Loucy (cell line): Measurements from ENCODE around the gene SNX5.
A peak's percentile ranks its signal among the peaks of the same experiment; 100 is the strongest.

Experiments
- H2AFZ ChIP-seq: fragments of 200-600 bp; sonication (generic); 2 replicates; pipeline ENCODE4 v1.6.0; 2016; ENCODE audit warnings: antibody characterized with exemption, mild to moderate bottlenecking, low read length, moderate library complexity
- H3F3A ChIP-seq: fragments of 200-600 bp; 2 replicates; pipeline ENCODE4 v1.6.0; 2016; ENCODE audit warnings: antibody characterized with exemption, low read depth, mild to moderate bottlenecking
- H3K27me3 ChIP-seq: fragments of 200-600 bp; sonication (generic); 2 replicates; pipeline ENCODE4 v1.6.1; 2014; ENCODE audit warnings: low read length, mild to moderate bottlenecking; ENCODE audit not compliant: insufficient read depth, poor library complexity, severe bottlenecking
- H3K36me3 ChIP-seq: fragments of 200-600 bp; sonication (generic); 2 replicates; pipeline ENCODE4 v1.6.1; 2016; ENCODE audit warnings: low read length; ENCODE audit not compliant: insufficient read depth
- H3K4me1 ChIP-seq: fragments of 200-600 bp; sonication (generic); 2 replicates; pipeline ENCODE4 v1.5.1; 2014; ENCODE audit warnings: low read length, mild to moderate bottlenecking; ENCODE audit not compliant: insufficient read depth, poor library complexity, severe bottlenecking
- H3K4me2 ChIP-seq: fragments of 200-600 bp; sonication (generic); 2 replicates; pipeline ENCODE4 v1.6.0; 2014; ENCODE audit warnings: antibody characterized with exemption, low read length, low read depth, mild to moderate bottlenecking; ENCODE audit not compliant: poor library complexity, severe bottlenecking
- H3K4me3 ChIP-seq: fragments of 200-600 bp; sonication (generic); 2 replicates; pipeline ENCODE4 v1.5.1; 2014; ENCODE audit warnings: low read length, mild to moderate bottlenecking, mixed read lengths; ENCODE audit not compliant: poor library complexity, severe bottlenecking
- H3K79me2 ChIP-seq: fragments of 200-600 bp; sonication (generic); 2 replicates; pipeline ENCODE4 v1.6.1; 2014; ENCODE audit warnings: low read length; ENCODE audit not compliant: insufficient read depth
- H3K9ac ChIP-seq: fragments of 200-600 bp; sonication (generic); 2 replicates; pipeline ENCODE4 v1.6.0; 2014; ENCODE audit warnings: mild to moderate bottlenecking, low read depth, low read length, moderate library complexity; ENCODE audit not compliant: poor library complexity, severe bottlenecking
- H3K9me2 ChIP-seq: fragments of 200-600 bp; sonication (generic); replicated peaks from 2 replicates; pipeline ENCODE4 v1.6.1; 2016; ENCODE audit warnings: low read depth, low read length, mixed read lengths
- H3K9me3 ChIP-seq: fragments of 200-600 bp; sonication (generic); 2 replicates; pipeline ENCODE4 v1.6.1; 2014; ENCODE audit warnings: mild to moderate bottlenecking, antibody characterized with exemption, low read length, low read depth; ENCODE audit not compliant: insufficient read depth
- H4K20me1 ChIP-seq: fragments of 200-600 bp; sonication (generic); 2 replicates; pipeline ENCODE4 v1.6.0; 2014; ENCODE audit warnings: antibody characterized with exemption, low read length, mild to moderate bottlenecking; ENCODE audit not compliant: insufficient read depth, poor library complexity, severe bottlenecking
- EZH2phosphoT487 ChIP-seq: fragments of 200-600 bp; IDR thresholded peaks from 2 replicates; pipeline ENCODE4 v1.6.1; 2018; ENCODE audit warnings: antibody characterized with exemption, mild to moderate bottlenecking, moderate library complexity, borderline replicate concordance
- TF ChIP-seq, protein P1 (sequence below): fragments of 200-600 bp; sonication (generic); conservative IDR thresholded peaks from 2 replicates; pipeline ENCODE4 v1.5.1; 2014; ENCODE audit warnings: mild to moderate bottlenecking, antibody characterized with exemption, low read length

The SNX5 gene

DNA sequence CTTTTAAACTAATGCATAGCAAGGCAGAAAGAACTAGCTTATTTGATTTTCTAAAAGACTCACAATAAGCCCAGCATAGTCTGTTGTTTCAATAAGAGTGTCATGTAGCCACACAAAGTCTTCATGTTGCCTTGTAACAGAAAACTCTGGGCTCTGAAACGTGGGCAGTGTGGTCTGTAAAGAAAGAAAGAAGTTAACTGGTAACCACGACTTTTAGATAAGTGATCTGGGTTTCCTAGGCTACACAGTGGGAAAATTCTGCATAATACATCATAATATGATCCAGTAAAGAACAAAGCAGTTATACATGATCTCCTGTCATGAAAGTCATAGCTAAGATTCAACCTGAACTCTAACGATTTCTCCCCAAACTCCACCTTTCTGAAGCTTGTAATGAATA is 13.3 kb downstream of the SNX5 start:
- H3K4me2 ChIP-seq = peak overlapping the region; percentile 57
- peaks cover 89% of the 10 kb centered on the region for H4K20me1 ChIP-seq
- peaks cover 97% of the 10 kb centered on the region for H3K79me2 ChIP-seq
- peak overlapping the region; percentile 42 for H3K9ac ChIP-seq
- H3F3A ChIP-seq = peaks cover 6% of the 10 kb centered on the region
- H3K4me3 ChIP-seq = peak overlapping the region; percentile 44
- no peaks in the 10 kb centered on the region for H3K9me2 ChIP-seq
- no peaks in the 10 kb centered on the region for H3K9me3 ChIP-seq
- H2AFZ ChIP-seq = no peak overlapping the region
- peaks cover 50% of the 10 kb centered on the region for H3K4me1 ChIP-seq
- peaks cover 66% of the 10 kb centered on the region for H3K36me3 ChIP-seq
- TF ChIP-seq, protein P1, sequence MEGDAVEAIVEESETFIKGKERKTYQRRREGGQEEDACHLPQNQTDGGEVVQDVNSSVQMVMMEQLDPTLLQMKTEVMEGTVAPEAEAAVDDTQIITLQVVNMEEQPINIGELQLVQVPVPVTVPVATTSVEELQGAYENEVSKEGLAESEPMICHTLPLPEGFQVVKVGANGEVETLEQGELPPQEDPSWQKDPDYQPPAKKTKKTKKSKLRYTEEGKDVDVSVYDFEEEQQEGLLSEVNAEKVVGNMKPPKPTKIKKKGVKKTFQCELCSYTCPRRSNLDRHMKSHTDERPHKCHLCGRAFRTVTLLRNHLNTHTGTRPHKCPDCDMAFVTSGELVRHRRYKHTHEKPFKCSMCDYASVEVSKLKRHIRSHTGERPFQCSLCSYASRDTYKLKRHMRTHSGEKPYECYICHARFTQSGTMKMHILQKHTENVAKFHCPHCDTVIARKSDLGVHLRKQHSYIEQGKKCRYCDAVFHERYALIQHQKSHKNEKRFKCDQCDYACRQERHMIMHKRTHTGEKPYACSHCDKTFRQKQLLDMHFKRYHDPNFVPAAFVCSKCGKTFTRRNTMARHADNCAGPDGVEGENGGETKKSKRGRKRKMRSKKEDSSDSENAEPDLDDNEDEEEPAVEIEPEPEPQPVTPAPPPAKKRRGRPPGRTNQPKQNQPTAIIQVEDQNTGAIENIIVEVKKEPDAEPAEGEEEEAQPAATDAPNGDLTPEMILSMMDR = no peak
- no peak for TF ChIP-seq EZH2phosphoT487
- H3K27me3 ChIP-seq = no peaks in the 10 kb centered on the region

DNA sequence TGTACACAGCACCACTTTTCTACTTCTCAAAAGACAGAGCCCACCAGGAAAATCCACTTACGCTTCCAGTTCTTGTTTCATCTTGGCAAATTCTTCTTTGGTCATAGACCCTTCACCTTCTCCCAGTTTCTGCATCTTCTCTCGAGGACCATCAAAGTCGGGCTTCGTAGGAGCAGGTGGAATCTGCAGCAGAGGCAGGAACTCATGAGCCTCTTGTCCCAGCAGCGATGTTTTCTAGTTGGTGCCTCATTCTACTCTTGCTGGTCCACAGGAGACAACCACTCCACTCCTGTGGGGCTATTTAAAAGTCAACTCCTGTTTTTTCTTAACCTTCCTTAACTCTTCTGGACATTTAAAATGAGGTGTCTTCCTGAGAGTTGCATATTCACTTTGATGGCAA is 14.7 kb downstream of the SNX5 start:
- Histone ChIP-seq H3K79me2 (peaks cover 96% of the 10 kb centered on the region), H2AFZ (no peak overlapping the region), H3K9me2 (no peaks in the 10 kb centered on the region), H3K27me3 (no peaks in the 10 kb centered on the region), H3K4me3 (no peak overlapping the region), H4K20me1 (peaks cover 89% of the 10 kb centered on the region), H3K4me1 (peaks cover 38% of the 10 kb centered on the region), H3K9ac (no peak overlapping the region), H3F3A (peaks cover 4% of the 10 kb centered on the region), H3K9me3 (no peaks in the 10 kb centered on the region), H3K36me3 (peaks cover 80% of the 10 kb centered on the region), H3K4me2 (no peak overlapping the region)
- TF ChIP-seq EZH2phosphoT487 = no peak
- TF ChIP-seq, protein P1 = no peak

DNA sequence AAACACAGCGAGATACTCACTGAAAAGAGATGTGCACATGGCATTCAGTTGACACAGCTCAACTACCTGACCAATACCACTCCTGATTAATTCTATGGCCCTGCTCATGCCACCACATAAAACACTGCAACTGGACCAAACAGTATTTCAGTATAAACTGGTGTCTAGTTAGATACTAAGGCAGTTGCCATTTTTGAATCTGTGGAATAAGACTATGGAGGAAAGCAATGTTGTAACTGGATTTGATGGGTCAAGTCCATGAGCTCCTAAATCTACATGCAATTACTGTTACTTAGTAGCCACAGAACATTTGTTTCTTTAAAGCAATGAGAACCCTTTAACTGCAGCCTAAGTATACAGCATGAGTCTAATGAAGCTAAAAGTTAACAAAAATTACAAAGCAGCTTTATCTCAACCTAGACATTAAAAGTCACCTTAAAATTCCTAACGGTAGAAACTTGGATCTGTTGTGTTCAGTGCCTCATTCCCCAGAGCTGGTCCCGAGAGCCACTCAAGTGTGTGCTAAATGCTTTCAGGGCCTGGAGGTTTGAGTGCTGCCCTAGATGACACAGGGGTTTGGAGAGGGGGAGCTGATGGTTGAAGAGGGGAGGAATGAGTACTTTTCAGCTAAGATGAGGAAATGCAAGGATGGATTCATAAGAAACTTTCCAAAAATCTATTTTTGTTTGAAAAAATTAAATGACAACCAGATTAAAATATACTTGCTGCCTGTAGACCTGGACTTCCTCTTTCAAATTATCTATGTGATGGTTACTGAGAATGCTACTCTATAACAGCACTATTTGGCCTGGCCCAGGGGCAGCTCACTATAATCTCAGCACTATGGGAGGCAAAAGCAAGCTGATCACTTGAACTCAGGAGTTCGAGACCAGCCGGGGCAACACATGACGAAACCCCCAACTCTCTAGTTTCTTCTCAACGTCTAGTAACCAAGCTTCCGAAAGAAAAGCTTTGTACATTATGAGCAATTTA is 15.6 kb downstream of the SNX5 start:
- H3K79me2 ChIP-seq = peaks cover 93% of the 10 kb centered on the region
- peaks cover 84% of the 10 kb centered on the region for H4K20me1 ChIP-seq

More for the DNA sequence above, 15.6 kb downstream of the SNX5 start:
- no peaks in the 10 kb centered on the region for H3F3A ChIP-seq
- H3K4me1 ChIP-seq = peaks cover 29% of the 10 kb centered on the region
- no peaks in the 10 kb centered on the region for H3K9me3 ChIP-seq
- peaks cover 89% of the 10 kb centered on the region for H3K36me3 ChIP-seq
- H3K9ac ChIP-seq = no peak overlapping the region
- H3K9me2 ChIP-seq = no peaks in the 10 kb centered on the region
- no peak overlapping the region for H3K4me3 ChIP-seq
- no peaks in the 10 kb centered on the region for H3K27me3 ChIP-seq
- TF ChIP-seq, protein P1 = no peak
- no peak for TF ChIP-seq EZH2phosphoT487
- no peak overlapping the region for H3K4me2 ChIP-seq
- no peak overlapping the region for H2AFZ ChIP-seq
